GM10847 (cell line): Measurements from ENCODE around the gene TBC1D19.

Source experiments
- POLR2A ChIP-seq: IDR thresholded peaks from 2 replicates; pipeline ENCODE4 v1.6.1; 2011; ENCODE audit not compliant: insufficient read length; ENCODE audit errors: extremely low read depth

Gene TBC1D19

DNA sequence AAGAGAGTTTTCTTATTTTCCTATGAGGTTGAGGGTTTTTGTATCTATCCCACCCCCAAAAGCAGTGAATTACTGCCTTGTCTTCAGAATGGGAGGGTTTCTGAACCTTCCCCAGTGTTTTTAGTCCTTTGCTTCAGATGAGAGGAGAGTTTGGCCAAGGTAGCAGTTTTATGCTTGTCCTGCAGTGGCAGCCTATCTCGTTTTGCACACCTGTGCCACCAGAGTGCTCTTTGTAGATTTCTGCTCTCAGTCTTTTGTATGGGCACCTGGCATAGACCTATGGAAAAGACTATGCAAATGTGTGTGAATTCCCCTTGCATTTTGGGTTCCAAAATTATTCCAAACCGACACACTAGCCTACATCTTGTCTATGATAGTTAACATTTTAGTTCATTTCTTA, 5.8 kb downstream of the TBC1D19 start:
- no peak for TF ChIP-seq POLR2A

DNA sequence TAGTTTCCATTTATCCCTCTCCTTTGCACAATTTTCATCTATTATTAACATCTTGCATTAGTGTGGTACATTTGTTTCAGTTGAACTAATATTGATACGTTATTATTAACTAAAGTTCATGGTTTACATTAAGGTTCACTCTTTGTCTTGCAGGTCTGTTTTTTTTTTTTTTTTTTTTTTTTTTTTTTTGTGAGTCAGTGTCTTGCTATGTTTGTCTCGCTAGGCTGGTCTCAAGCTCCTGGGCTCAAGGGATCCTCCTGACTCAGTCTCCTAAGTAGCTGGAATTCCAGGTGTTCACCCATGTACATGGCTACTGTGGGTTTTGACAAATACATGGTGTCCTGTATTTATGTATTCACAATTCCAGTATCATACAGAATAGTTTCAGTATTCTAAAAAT, 6.8 kb downstream of the TBC1D19 start:
- TF ChIP-seq POLR2A: no peak

DNA sequence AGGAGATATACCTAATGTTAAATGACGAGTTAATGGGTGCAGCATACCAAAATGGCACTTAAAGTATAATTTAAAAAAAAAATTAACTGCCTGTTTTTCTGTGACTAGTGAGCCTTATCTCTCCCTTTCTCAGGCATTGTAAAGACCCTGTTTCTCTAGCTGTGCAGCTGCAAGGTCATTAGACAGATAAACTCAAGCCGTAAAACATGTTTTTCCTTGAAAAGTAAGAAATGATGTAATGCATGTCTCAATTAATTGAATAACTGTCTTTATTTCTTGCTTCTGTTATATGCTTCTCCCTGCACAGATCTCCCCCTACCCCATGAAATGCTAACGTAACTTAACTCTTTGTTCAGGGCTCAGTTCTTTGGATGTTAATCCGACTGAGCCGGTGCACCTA, 10.5 kb downstream of the TBC1D19 start:
- TF ChIP-seq POLR2A: no peak

DNA sequence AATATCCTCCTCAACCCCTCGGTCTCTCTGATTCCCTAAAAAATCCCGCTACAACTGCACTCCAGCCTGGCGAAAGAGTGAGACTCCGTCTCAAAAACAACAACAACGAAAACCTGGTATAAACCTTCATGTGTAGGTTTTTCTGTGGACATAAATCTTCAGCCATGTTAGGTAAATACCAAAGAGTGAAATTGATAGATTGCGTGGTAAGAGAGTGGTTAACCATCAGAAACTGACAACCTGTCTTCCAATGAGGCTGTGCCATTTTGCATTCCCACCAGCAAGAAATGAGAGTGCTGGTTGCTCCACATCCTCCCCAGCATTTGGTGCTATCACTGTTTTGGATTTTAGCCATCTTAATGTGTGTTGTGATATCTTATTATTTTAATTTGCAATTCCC, 10.9 kb downstream of the TBC1D19 start:
- no peak for TF ChIP-seq POLR2A

DNA sequence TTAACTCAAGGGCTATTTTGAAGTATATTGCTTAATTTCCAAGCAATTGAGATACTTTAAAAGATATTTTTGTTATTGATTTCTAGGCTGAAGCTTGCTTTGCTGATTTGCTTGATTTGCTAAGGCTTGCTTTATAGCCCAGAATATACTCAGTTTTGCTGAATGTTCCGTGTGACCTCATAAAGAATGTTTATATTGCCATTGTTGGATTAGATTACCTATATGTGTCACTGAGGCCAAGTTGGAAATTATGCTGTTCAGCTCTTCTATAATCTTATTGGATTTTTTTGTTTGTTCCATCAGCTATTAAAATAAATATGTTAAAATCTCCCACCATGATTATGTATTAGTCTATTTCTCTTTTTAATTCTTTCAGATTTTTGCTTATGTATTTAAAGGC, 13.0 kb downstream of the TBC1D19 start:
- TF ChIP-seq POLR2A: no peak

DNA sequence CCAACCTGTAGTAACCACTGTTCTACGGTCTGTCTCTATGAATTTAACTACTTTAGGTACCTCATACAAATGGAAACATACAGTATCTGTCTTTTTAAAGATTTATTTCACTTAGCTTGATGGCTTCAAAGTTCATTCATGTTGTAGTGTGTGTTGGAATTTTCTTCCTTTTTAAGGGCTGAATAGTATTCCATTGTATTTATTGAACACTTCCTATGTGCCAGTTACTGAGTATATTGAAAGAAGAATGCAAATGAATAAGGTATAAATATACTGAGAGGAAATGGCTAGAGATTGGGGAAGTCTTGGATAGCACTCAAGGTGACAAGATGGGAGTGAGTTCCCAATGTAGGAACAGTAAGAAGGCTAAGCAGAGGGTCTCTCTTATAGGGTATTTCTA, 17.3 kb downstream of the TBC1D19 start:
- TF ChIP-seq POLR2A: no peak

DNA sequence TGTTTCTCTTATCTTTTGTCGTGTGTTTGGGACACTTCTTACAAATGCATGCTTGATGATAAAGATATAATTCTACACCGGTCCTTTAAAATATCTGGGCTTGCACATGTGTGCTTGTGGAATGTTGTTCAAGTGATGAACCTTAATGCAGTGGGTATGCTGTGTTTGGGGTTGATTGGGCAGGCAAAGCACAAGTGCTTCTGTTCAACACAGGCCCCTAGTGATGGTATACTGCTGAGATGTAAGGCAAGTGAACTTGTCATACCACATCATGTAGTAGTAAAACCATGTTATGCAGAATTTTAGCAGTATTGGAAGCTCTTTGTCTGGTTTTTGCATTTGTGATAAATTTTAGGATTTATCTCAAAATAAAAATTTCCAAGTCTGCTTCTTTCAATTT, 23.9 kb downstream of the TBC1D19 start:
- no peak for TF ChIP-seq POLR2A

DNA sequence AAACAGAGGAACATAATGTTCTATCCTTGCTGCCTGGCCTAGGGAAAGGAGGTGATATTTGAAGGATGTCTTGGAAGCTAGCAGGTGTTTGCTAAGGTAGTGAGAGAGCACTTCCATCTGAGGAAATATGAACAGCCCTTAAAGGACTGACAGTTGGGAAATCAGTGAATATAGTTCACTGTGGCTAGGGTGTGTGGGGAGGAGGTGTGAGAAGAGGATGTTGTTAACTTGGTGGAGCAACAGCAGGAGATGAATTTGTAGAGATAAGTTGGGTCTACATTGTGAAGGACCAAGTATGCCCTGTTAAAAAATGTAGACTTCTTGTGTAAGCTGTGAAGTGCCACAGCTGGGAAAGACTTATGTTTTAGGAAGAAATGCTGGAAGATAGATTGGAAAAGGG, 25.5 kb downstream of the TBC1D19 start:
- no peak for TF ChIP-seq POLR2A

DNA sequence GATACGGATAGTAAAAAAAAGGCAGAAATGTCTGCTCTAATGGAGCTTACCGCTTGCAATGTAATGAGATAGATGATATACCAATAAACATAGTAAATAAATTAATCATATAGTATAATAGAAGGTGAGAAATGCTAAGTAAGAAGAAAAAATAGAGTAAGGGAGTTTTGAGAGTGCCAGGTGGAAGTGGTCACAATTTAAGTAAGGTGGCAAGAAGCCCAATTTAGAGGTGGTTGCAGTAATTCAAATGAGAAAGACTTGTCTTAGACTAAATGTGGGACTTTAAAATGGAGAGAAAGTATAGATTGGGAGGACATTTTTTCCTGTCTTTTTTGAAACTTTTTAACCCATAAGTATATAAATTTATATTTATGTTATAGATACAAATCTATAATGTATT, 26.0 kb downstream of the TBC1D19 start:
- no peak for TF ChIP-seq POLR2A

DNA sequence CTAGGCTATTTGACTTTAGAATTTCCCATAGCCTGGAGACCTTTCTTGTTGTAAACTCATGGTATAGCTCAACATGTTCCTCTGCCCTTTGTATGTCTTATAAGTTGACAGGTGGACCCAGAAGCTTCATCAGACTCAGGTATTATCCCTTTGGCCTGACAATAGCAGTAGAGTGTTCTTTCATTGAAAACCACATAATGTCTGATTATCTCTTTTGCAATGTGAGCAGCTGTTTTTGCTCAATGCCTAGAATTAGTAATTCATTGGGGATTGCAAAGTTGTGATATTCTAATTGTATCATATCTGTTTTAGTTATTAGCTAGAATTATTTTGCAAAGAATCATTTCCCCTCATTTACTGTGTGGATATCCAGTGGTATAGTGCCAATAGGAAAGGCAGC, 27.5 kb downstream of the TBC1D19 start:
- no peak for TF ChIP-seq POLR2A

DNA sequence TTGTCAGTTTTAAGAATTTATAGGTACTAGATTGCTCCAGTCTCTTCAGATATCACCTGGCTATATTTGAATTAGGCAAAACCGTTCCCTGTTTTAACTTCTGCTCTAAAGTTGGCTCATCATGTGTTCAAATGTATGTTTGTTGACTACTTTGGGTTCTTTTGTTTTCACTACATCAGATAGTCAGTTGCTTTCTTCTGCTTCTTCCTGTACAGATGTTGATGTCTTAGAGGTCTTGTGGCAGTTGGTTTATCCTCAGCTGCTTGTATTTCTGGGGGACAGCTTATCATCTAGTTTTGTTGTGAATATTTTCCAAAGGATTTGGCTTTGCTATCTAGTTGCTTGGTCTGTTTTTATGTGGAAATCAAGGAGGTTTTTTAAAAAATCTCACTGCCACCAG, 28.0 kb downstream of the TBC1D19 start:
- no peak for TF ChIP-seq POLR2A

DNA sequence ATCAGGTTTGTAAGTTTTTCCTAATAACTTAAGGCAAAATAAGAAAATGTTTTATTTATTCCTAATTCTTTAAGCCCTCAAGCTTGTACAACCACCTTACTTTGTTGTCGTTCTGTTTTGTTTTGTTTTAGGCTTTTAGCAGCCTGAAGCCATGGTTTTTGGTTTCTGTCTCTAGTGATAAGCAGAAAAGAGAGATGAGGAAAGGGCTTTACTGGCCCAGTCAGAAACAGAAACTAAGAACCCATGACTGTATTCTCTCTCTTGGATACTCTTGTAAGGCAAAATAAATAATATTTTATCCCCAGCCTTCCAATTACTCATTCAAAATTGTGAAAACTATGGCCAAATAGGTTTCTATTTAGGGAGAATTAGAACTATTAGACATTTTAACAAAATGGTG, 29.4 kb downstream of the TBC1D19 start:
- TF ChIP-seq POLR2A: no peak

DNA sequence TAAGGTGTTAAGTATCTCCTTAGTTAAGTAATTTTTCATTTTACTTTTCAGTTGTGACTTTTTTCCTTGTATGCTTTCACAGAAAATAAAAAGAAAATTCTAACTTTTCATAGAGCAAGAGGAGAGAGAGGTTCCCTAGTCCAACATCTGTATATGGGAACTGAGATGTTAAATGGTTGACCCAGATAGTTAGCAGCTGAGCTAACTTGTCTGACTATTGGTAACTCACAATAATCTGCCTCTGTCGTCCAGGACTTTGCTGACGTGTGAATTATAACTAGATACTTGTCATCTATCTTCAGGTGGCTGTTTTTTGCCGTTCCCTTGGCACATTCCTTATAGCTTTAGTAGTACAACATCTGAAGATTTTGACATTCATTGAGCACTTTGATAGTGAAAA, 29.9 kb downstream of the TBC1D19 start:
- no peak for TF ChIP-seq POLR2A

DNA sequence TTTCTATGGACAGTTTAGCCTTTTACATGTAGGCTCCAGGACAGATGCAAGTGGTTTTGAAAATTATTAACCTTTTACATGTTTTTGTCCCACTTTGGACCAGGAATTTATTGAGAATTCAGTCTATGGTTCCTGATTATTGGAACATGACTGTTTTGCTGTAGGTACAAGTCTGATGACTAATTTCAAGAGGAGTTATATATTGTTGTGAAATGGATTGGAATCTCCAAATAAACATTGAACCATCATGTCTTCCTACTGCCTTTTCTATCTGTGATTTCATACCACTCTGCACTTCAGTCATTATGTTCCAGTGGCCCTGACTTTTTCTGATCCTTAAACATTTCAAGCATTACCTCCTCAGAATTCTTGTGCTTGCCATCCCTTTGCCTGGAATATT, 35.9 kb downstream of the TBC1D19 start:
- TF ChIP-seq POLR2A: no peak

DNA sequence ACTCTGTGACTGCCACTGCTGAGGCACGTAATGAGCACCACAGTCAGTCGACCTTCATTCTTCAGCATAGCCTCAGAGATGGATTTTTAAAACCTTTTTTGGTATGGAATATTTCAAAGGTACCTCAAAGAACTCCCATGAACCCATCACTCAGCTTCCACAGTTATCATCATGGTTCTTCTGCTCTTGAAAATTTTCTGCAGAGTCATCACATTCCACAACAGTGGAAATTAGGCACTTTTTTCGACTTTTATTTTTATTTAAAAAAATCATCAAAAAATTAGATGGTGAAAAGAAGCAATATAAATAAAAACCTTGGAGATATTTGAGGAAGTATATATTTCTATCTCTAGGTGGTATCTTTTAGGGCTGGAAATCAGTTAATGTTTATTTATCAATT, 37.5 kb downstream of the TBC1D19 start:
- no peak for TF ChIP-seq POLR2A

DNA sequence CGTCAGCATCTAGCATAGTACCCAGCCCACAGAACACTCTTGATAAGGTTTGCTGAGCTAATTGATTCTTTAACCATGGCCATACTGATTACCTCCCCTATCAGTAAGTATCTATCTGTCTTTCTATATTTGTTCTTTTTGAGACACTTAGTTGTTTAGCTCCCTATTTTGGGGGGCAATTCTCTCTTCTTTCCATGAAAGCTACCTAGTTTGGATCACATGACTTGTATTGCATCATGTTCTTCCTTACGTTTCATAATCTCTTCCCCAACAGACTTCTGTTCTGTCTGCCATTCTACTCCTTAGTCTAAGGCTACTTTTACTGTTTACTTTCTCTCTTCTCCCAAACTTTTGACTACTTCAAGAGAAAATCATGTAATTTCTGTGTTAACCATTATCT, 39.0 kb downstream of the TBC1D19 start:
- TF ChIP-seq POLR2A: no peak

DNA sequence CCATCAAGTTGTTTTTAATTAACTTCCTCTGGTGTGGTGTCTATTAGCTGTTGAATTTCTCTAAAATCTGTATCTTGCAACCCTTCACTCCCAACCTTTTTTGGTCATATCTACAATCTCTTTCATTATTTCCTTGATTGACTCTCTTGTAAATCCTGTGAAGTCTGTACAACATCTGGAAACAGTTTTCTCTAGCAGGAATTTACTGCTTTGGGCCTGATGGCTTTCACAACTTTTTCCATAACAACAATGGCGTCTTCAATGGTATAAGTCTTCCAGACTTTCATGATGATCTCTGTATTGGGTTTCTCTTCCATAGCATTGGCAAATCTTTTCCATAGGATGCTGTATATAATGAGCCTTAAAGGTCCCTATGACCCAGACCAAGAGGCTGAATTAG, 49.0 kb downstream of the TBC1D19 start:
- TF ChIP-seq POLR2A: no peak

DNA sequence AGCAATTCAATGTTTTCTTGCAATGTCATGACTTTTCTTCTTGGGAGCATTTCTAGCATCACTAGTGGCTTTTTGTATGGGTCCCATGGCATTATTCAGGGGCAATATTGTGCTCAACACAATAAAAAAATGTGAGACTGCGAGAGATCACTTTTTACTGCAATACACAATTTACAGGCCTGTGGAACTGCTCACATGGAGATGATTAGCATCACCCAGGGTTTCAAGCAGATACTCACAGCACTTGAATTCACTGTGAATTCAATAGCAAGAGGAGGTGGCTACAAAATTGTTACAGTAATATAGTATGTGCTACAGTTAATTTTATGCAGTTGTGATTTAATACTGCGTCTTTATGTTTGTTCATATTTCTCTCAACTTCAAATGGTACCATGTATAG, 50.4 kb downstream of the TBC1D19 start:
- no peak for TF ChIP-seq POLR2A
